Skin epidermis (tissue), 12 donors: ENCODE measurements around the gene PTPRT.

Experiments used
- H3K27ac ChIP-seq, 21 experiments: fragments of 200-600 bp; sonication (generic) in 11 of 21; one replicate each; pipeline ENCODE4 v1.5.0; 2020; ENCODE audit warnings: mild to moderate bottlenecking in 3 of 21, inconsistent platforms in 2 of 21, moderate library complexity in 2 of 21
- H3K4me3 ChIP-seq, 7 experiments: fragments of 200-600 bp; sonication (generic) in 2 of 7; one replicate each; pipeline ENCODE4 v1.5.0; 2020; ENCODE audit warnings: inconsistent platforms in 2 of 7, mild to moderate bottlenecking in 2 of 7, moderate library complexity in 1 of 7

The PTPRT gene

DNA sequence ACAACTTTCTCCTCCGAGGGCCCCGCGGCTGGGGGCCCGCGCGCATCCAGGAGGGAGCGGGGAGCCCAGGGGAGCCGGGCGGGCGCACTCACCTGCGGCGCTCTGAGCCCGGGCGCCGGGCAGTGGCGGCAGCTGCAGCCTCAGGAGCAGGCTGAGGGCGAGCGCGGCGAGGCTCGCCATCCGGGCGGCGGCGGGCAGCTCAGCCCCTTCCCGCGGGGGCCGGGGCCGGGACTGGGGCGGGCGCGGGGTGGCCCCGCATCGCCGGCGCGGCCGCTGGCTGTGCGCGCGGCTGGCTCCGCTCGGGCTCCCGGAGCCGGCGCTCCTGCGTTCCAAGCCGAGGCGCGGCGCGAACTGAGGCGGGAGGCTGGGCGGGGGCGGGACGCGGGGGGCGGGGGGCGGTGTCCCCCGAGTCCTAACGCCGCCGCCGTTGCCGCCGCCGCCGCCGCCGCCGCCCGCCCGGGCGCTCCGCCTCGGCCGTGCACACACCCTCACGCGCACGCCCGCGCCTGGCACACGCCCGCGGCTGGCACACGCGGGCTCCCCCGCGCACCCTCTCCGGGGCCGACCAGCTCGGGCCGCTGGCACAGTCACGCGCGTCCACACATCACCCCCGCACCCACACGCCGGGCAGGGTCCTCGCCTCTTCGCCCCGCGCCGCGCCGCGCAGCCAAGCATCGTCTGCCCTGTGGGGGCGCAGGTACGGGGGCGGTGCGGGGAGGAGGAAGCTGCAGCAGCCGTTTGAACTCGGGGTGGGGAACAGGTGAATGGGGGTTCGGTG lies at the start of gene PTPRT:
Gene PTPRT (minus strand): TSS at position 353 of the 778 bp plus-strand sequence. CDS start 173 bp downstream, at position 180.
- Histone ChIP-seq H3K4me3 (peak within 1 kb of the TSS in 3 of 7 experiments; percentile 17 to 52 (median 29)), H3K27ac (peak within 1 kb of the TSS in 1 of 21 experiments; percentile 71)

DNA sequence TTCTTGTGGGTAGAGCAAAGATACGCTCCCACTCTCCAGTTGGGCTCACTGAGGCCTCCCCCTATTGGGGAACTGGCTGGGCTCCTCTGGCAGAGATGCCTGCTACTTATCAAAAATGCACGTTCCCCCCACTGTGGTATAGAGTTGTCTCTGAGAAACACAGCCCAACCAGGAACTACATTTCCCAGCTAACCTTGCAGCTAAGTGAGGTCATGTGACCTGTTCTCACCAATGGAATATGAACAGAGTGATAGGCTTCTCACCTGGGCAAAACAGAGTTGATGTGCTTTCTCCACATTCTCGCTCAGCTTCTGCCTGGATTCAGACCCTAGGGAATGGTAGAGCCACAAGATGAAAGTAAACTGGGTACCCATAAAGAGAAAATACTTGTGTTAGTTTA lies 49.1 kb upstream of the PTPRT start:
- H3K27ac ChIP-seq, result no peak overlapping the region
- no peak overlapping the region for H3K4me3 ChIP-seq

DNA sequence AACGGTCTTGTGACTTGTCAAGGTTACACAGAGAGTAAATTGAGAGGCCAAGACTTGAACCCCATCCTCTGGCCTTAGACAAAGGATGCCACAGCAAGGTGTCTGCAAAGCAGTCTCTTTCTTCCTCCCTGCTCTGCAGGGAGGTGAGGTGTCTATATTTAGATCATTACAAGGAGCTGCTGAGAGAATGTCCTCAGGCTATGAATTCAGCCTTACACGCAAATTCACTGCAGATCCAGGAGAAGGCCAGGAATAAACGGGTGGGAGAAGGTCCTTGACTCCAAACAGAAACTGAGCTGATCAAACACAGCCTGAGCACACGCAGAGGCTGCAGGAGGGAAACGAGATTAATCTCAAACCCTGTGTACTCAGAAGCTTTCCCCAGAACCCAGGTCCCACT lies 48.6 kb upstream of the PTPRT start:
- no peak overlapping the region for H3K27ac ChIP-seq
- no peak overlapping the region for H3K4me3 ChIP-seq

DNA sequence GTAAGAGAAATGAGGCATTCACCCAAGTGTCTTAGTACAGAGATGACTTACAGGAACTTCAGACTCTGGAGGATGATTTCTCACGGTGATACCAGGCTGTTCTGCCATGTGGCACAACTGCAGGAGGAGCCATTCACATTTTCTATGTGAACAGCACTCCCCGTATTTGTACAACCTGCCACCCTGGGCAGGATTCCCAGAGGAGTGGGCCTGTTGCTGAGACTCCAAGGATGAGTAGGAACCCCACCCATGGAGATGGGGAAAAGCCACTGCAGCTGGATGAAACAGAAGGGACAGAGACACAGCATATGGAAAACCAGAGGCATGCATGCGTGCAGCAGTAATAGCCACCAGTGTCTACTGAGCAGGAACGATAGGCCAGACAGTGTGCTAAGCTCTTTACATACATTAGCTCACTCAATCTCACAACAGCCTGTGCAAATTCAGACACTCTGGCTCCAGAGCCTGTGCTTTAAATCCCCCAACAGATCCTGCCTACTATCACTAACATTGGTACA lies 48.0 kb upstream of the PTPRT start:
- Histone ChIP-seq H3K27ac (no peak overlapping the region), H3K4me3 (no peak overlapping the region)

DNA sequence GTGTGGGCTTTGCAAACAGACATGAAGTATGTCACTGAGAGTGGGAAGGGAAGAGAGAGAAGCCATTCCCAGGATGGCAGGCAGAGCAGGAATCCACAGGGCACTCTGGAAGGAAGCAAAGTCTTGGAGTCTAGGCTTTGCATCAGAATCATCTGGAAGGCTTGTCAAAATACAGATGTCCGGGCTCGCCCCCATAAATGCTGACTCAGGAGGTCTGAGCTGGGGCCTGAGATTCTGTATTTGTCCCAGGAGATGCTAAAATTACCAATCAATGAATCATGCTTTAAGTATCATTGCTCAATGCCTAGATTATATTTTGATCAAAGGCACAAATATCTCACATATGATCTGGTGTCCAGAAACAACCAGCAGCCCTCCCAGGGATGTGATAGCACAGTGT lies 46.3 kb upstream of the PTPRT start:
- H3K27ac ChIP-seq, result no peak overlapping the region

DNA sequence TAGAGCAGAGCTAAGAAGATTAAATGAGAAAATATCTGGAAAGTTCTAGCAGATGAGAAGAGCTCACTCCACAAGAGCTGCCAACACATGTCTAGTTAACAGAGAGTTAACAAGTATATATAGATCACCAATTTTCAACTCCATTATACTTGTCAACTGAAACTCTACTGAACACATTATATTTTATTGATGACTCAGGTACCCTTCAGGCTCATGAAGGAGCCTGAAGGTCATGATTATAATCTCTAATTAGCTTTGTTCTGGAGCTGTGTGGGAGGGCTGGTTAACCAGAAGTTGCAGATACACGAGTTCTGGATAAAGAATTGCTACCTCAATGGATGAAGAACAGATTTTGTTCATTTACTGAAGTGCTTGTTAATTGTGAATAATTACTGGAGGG lies 42.1 kb upstream of the PTPRT start:
- Histone ChIP-seq H3K4me3 (no peak overlapping the region), H3K27ac (no peak overlapping the region)

More for the DNA sequence above, 46.3 kb upstream of the PTPRT start:
- H3K4me3 ChIP-seq, result no peak overlapping the region

DNA sequence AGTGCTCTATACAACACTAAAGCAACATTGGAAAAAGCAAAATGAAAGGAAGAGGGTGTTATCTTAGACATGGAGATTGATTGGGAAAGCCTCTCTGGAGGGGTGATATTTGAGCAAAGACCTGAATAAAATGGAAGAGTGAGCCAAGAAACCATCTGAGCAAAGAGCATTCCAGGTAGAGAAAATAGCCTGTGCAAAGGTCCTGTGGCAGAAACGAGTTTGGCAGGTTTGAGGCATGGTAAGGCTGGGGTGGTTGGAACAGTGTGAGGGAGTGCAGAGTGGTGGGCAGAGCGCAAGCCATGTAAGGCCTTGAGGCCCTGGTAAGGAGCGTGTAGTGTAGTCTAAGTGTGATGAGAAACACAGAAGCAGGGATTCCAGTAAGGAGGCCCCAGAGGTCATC lies 40.0 kb upstream of the PTPRT start:
- no peak overlapping the region for H3K4me3 ChIP-seq
- no peak overlapping the region for H3K27ac ChIP-seq

DNA sequence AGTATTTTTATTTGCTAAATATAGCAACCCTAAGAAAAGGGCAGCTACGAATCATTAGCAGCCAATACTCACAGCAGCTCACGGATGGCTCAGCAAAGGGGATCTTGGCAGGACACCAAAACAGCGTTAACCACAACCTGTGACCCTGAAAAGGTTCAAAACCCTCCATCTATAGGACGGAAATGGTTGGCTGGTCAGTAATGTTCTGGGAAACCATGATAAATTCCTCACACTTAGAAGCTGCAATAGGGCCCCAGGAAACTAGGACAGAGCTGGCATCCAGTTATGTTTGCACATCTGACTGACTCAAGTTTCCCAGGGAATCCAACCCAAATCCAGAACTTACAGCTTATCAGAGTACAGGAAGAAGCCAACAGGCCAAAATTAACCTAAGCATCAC lies 30.9 kb upstream of the PTPRT start:
- no peak overlapping the region for H3K27ac ChIP-seq
- no peak overlapping the region for H3K4me3 ChIP-seq

DNA sequence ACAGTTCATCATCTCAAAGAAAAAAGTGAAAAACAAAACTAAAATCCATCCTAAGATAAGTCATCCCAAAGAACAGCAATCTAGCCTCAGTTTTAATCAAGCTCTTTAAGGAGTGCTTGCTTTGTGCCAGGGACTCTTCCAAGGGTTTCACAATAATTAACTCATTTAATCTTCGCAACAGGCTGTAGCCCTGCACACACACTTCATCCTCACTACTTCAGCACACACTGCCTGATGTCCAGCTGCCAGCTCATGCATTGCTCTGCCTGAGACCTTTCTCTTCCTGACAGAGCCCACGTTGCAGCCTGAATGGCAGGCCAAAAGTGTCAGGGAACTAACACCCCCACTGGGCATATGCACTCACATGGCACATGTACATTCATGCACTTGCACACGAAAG lies 21.2 kb upstream of the PTPRT start:
- Histone ChIP-seq H3K4me3 (no peak overlapping the region), H3K27ac (no peak overlapping the region)

DNA sequence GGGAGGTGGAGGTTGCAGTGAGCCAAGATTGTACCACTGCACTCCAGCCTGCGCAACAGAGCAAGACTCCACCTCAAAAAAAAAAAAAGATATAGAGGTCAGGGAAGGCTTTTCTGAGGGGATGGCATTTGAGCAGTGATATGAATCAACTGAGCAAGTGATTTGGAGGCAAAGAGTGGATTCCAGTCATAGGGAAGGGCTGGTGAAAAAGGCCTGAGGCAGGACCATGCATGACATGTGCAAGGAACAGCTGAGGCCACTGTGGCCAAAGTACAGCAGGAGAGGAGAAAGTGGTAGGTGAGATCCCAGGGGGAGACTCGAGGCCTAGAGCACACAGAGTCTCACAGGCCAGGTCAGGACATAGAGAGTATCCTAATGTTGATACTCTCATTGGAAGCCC lies 20.1 kb upstream of the PTPRT start:
- no peak overlapping the region for H3K27ac ChIP-seq

DNA sequence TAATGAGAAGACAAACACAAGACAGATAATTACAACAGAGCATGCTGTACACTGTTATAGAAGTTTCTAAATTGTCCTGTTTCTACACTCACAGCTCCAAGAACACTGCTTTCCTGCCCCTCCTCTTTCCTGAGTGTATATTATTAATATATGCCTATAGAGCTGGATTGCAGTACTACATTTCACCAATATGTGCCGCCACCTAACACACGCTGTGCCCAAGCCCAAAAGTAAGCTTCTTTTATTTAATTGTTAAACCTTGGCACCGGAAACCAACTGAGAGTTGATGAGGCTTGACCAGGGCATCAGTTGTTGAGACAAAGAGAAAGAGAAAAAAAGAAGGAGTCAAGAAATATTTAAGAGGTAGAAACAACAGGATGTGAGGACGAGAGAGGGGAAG lies 16.0 kb upstream of the PTPRT start:
- Histone ChIP-seq H3K27ac (no peak overlapping the region), H3K4me3 (no peak overlapping the region)

More for the DNA sequence above, 20.1 kb upstream of the PTPRT start:
- H3K4me3 ChIP-seq, result no peak overlapping the region

DNA sequence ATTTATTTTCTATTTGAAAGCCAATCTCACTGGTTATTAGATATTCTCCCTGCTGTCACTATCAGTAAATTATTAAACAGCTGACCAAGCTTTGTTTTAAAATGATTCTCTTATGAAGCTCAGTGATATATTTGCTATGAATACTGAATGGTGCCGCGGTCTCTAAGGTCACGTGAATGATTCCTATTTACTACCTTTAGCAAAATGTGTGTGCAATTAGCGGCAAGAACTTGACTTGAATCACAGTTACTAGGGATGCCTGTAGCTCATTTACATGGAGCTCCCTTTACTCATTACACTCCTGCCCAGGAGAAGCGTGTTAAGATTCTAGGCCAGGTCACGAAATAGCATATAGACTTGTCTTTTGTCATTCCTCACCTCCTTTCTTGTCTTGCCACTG lies 12.4 kb upstream of the PTPRT start:
- Histone ChIP-seq H3K27ac (no peak overlapping the region), H3K4me3 (no peak overlapping the region)

DNA sequence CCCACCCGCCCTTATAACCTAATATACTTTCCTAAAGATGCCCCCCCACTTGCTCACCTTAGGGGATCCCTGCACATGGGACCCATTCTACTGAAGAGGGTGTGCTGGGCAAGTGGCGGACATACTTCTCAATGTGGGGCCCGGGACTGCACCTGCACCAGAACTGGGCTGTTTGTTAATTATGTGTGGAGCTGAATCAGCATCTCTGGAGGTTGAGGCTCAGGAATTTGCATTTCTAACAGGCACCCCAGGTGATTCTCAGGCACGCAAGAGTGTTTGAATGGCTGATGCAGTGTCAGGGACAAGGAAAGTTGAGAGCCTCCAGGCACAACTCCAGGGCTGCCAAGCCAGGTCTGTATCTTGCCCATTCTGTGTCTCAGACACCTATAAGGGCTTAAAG lies 8.9 kb upstream of the PTPRT start:
- H3K4me3 ChIP-seq, result no peak overlapping the region
- no peak overlapping the region for H3K27ac ChIP-seq

DNA sequence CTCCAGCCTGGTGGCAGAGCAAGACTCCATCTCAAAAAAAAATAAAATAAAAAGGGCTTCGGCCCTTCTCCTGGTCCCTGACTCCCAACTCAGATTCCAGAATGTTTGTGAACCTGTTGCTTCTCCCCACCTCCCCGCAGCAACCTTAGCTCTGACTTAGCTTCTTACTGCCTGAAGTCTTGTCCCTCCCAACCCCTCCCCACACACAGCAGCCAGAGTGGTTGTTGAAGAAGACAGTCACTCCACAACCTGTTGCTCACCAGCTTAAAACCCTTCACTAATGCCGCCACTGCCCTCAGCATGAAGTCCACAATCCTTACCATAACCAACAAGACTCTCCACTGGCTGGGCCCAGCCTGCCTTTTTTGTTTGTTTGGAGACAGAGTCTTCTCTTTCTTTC lies 6.5 kb upstream of the PTPRT start:
- Histone ChIP-seq H3K27ac (no peak overlapping the region), H3K4me3 (no peak overlapping the region)

DNA sequence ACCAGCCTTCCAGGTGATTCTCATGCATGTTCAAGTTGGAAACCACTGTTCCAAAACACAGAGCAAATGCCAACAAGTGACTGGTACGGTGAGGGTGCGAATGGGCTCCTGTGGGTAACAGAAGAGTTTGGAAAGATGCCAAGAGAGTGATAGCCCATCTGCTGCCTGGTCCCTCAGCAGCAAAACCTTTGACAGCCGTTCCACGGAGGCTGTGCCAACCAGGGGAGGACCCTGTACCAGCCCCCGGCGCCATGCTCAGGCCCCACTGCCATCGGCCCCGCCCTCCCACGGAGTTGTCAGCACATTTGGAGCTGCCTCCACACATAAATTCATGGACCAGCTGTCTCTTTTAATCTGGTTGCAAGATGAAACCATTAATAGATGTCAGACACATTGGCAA lies 4.4 kb upstream of the PTPRT start:
- H3K4me3 ChIP-seq, result no peak overlapping the region
- H3K27ac ChIP-seq, result no peak overlapping the region

DNA sequence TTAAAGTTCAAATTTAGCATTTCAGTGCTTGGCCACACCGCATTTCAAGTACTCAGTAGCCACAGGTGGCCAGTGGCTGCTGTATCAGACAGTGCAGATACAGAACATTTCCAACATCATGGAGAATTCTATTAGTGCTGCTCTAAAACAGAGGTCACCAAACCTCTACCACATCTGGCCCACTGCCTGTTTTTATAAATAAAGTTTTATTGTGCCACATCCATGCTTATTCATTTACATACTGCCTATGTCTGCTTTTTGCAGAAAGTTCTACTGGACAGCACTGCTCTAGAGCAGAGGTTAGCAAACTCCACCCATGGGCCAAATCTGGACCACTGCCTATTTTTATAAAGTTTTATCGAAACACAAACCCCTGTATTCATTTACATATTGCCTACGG lies 3.7 kb upstream of the PTPRT start:
- no peak overlapping the region for H3K27ac ChIP-seq
- no peak overlapping the region for H3K4me3 ChIP-seq

DNA sequence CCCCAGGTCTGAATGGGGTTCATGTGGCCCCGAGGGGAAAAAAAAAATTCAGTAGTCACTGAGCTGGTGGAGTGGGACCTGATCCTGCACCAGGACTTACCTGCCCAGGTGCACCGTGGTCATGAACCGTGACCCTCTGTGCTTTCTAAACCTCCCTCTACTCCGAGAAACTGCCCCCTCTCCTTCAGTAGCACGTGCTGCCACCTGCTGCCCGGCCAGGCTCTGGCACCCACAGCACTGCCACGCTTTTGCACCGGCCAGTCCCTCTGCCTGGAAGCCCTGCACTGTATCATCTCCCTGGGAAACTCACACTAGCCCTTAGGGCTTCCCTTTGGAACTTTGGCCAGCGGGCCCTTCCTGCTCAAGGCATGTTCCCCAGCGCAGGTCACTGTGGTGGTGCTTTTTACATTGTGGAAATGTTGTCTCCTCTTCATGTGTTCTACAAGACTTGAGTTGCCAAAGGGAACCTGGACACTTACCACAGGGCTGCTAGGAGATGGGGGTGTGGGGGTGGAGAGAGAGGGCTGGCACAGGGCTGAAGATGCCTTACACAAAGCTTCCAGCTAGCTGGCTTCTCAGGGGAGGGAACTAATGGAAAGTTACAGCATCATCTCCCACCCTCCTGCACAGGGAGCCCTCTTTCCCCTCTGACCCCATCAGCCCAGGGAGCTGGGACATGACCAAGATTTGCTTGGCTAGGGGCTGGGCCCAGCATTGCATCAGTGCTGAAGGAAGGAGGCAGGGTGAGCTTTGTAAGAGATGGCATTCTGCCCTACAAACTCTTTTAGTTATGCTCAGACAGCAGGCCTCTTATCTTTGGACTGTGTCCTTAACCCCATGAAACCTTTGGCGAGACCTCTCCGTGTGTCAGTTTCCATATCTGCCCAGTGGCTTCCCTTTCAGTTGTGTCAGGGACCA lies 2.5 kb upstream of the PTPRT start:
- Histone ChIP-seq H3K27ac (no peak overlapping the region), H3K4me3 (no peak overlapping the region)

DNA sequence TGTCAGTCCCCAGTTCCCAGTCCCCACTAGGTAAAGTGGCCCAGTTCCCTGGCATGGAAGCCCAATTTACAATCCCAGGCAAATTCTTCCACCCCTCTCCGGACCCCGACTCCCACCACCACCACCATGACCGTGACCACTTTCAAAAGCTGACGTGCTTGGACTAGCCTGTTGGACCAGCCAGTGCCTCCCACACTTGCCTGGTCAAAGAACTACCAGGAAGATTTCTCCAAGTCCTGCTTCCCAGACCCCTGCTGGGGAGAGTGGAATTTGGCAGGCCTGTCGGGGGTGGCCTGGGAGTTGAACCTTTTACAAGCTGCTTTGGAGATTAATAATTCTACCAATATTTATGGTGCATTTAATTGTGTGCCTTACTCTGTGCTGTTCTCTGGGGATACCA lies 1.4 kb upstream of the PTPRT start:
- Histone ChIP-seq H3K27ac (no peak overlapping the region), H3K4me3 (no peak overlapping the region)

DNA sequence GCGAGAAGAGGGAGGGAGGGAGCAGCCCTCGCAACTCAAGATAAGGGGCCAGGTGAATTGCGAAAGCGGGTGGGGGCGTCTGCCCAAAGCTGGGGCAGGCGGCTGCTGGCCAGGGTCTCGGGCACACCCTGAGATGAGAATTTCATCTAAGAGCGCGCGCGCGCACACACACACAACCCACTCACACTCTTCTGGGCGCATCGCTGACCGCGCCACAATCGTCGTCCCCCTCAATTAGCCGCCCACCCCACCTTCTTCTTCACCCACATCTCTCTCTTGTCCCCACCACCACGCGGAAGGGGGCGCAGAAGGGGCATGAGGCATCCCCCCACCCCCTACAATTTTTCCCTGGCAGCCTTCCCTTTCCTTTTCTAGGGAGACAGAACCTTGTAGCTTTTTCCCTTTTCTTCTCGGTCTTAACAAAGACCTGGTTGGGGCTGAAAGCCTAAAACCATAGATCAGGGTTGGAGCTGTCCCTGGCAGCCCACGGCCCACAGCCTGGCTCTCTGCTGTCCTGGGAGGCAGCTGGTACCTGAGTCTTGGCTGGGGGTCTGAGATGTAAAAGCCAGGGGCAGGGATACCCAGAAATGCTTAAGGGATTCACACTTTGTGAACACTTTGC lies 737 bp upstream of the PTPRT start:
- no peak overlapping the region for H3K27ac ChIP-seq
- H3K4me3 ChIP-seq, result peak overlapping the region in 1 of 7 experiments; percentile 52

DNA sequence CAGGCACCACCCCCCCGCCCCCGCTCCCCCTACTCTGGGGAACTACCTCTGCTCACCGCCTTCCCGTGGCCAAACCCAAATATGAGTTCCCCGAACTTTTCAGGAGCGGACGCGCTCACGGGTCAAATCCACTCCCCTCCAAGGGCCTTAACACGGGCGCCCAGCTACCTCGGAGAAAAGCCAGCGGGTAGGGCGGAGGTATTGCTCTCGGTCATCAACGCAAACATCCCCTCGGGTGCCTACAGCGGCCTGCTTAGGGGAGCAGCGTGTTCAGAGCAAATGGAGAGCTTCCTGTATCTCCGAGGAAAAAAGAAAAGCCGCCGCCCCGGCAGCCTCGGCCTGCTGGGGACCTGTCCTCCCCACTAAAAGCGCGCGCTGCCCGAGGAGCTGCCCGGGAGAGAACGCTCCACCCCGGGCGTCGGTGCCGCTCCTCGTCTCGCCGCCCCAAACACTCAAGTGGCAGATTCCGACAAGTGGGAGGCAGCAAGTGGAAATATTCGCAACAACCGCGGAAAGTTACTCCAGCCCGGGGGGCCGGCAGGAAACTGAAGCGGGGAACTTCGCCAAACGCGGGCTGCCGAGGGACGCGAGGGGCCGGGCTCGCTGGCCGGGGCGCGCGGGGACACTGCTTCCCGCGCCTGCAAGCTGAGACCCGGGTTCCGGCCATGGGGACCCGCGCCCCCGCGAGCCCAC lies 699 bp downstream of the PTPRT start:
- H3K4me3 ChIP-seq, result peak overlapping the region in 3 of 7 experiments; percentile 17 to 52 (median 29)

More for the DNA sequence above, 699 bp downstream of the PTPRT start:
- peak overlapping the region in 1 of 21 experiments; percentile 71 for H3K27ac ChIP-seq
